HFFc6 (cell line): Measurements from ENCODE around the gene TUBB2B. TPM values are rescaled to one million over a fixed set of nuclear protein-coding genes. Genes with fewer than 3 reads are reported as not detected.

Experiments used
- DNase-seq: peaks from one replicate; pipeline ENCODE4 v3.0.0-alpha.2; 2018
- H3K27ac Mint-ChIP-seq: 2 replicates; pipeline ENCODE4 v1.8.0; 2020; ENCODE audit warnings: mild to moderate bottlenecking, mixed read lengths
- H3K27me3 Mint-ChIP-seq: 2 replicates; pipeline ENCODE4 v1.8.0; 2021; ENCODE audit warnings: mild to moderate bottlenecking, moderate library complexity, mixed read lengths; ENCODE audit not compliant: insufficient read depth
- H3K36me3 Mint-ChIP-seq: 2 replicates; pipeline ENCODE4 v1.8.0; 2021; ENCODE audit warnings: low read depth, mixed read lengths
- H3K4me1 Mint-ChIP-seq: 2 replicates; pipeline ENCODE4 v1.8.0; 2020; ENCODE audit warnings: low read depth, mixed read lengths
- H3K4me3 Mint-ChIP-seq: 2 replicates; pipeline ENCODE4 v1.8.0; 2020; ENCODE audit warnings: mild to moderate bottlenecking, moderate library complexity, mixed read lengths
- H3K9me3 Mint-ChIP-seq: 2 replicates; pipeline ENCODE4 v1.8.0; 2020; ENCODE audit warnings: mild to moderate bottlenecking, mixed read lengths
- CTCF ChIP-seq: fragments of 200-600 bp; sonication (generic); IDR thresholded peaks from 2 replicates; pipeline ENCODE4 v1.5.0; 2021; ENCODE audit warnings: antibody characterized with exemption, mild to moderate bottlenecking
- long read RNA-seq: library from polyadenylated mRNA; unstranded; transcript quantifications from one replicate; pipeline ENCODE4 v2.0.0, GENCODE V29; 2019
- total RNA-seq, 6 experiments: library from RNA; stranded (reverse); fragmentation: NEBNext Ultra II Directional; extraction: Animal tissue kit (Norgen Biotek cat#: 25700); gene quantifications; 2 replicates in 1 of 6; 3 replicates in 5 of 6; pipeline ENCODE4 v1.2.3, GENCODE V29; 2021

Gene TUBB2B
- 1 to 10 TPM in 3 of 6 experiments, under 1 TPM in 3; 0.14 to 1.3 (median 0.90) TPM for total RNA-seq
- long read RNA-seq, partial matches to known transcripts: 0 of 1 reads
- long read RNA-seq, other reads (novel, unspliced or antisense): 0 of 1 reads

DNA sequence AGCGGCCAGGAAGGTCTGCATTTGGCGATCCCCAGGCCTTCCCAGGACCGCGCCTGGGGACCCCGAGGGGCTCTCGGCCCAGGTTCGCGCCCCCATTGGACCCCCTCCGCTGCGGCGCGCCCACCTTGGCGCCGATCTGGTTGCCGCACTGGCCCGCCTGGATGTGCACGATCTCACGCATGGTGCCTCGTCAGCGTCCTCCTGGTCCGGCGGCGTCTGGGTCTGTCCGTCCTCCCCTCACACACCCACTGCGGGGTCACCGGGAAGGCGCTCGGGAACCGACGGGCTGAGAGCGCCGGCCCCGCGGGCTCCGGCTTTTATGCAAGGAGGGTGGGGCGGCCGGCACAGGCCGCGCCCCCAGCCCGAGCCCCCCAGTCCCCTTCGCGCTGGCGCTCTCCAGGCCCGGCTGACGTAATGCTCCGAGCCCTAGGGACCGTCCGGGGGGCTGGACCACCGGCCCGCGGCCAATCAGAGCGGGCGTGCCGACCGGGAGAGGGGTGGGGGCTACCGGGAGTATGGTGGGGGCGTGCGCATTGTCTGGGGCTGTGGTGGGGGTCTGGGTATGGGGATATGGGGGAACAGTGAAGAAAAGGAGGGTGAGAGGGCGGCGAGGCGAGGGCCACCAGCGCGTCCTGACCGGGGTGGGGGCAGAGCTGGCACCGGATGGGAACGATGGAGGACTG lies at the start of gene TUBB2B:
Gene TUBB2B, minus strand, starts transcription at position 291 of the 683 bp plus-strand sequence. Its CDS starts 110 bp downstream, at position 181.
- peak within 1 kb of the TSS; percentile 66 for H3K4me3 Mint-ChIP-seq
- no peaks in the 10 kb centered on the region for H3K36me3 Mint-ChIP-seq
- TF ChIP-seq CTCF: no peak
- H3K9me3 Mint-ChIP-seq: no peaks in the 10 kb centered on the region
- no peak for DNase-seq
- H3K27ac Mint-ChIP-seq: no peak within 1 kb of the TSS
- peaks cover 45% of the 10 kb centered on the region for H3K27me3 Mint-ChIP-seq
- peaks cover 36% of the 10 kb centered on the region for H3K4me1 Mint-ChIP-seq

DNA sequence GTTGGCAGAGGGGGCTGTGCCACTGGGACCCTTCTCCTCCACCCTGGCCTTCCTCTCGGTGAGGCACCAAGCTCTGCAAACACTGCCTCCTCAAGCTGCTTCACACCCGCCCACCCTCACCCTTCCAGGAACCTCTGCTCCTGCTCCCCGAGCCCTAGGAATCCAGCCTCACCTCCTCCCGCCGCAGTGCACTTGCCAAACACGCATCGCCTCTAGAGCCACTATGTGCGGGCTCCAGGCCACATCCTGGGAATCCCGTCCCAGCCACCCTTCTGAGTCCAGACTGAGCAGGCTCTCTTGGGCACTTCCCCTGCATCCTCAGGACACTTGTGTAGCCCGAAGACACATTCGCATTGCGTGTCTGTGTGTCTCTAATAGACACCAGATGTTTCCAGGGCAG lies 49.8 kb upstream of the TUBB2B start:
- no peaks in the 10 kb centered on the region for H3K27me3 Mint-ChIP-seq
- peaks cover 21% of the 10 kb centered on the region for H3K4me1 Mint-ChIP-seq
- H3K4me3 Mint-ChIP-seq: no peak overlapping the region
- no peak overlapping the region for H3K27ac Mint-ChIP-seq
- no peaks in the 10 kb centered on the region for H3K36me3 Mint-ChIP-seq
- DNase-seq: no peak
- no peak for TF ChIP-seq CTCF
- H3K9me3 Mint-ChIP-seq: no peaks in the 10 kb centered on the region

DNA sequence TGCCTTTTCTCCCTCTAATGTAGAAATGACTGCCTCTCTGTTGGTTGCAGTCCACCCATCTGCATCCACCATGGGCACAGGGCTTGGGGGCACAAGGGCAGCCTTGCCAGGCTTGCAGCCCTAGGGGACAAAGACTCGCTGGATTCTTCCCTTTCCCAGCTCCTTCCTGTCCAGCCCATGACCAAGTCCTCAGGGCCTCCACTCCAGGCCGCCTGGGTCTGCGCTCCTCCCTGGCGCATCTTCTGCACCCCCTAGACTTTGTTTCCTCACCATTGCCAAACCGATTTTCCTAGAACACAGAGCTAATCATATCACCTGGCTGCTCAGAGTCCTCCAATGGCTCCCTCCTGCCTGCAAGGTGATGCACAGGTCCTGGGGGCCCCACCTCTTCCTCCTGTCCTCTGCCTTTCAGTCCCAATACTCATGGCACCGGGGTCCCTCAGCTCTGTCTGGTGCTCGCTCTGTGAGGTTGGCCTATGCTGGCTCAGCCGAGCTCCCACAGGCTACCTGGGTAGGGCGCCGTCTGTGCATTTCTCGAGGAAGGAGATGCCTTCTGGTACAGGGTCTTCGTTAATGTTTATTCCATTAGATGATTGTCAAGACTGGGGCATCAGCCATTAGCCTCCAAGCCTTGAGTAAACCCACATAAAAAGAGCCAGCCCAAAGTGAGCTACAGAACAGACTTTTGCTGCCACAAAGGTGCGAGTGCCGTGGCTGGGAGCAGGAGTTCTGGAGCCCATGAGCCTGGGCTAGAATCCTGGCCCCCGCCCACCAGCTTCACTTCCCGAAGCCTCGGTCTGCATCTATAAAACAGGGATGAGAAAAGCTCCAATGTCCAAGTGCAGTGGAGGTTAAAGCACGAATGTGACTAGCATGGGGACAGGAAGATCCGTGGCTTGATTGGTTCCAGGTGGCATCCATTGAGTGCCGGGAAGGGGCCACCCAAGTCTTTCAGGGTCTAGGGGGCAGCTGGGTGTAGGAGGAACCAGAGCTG lies 49.0 kb upstream of the TUBB2B start:
- Mint-ChIP-seq H3K36me3 (0 out of 2 replicates have a peak, but pooled peaks cover 5% of the 10 kb centered on the region), H3K27me3 (no peaks in the 10 kb centered on the region), H3K4me1 (peaks cover 13% of the 10 kb centered on the region), H3K4me3 (no peak overlapping the region), H3K27ac (no peak overlapping the region), H3K9me3 (no peaks in the 10 kb centered on the region)
- no peak for TF ChIP-seq CTCF
- DNase-seq: no peak

DNA sequence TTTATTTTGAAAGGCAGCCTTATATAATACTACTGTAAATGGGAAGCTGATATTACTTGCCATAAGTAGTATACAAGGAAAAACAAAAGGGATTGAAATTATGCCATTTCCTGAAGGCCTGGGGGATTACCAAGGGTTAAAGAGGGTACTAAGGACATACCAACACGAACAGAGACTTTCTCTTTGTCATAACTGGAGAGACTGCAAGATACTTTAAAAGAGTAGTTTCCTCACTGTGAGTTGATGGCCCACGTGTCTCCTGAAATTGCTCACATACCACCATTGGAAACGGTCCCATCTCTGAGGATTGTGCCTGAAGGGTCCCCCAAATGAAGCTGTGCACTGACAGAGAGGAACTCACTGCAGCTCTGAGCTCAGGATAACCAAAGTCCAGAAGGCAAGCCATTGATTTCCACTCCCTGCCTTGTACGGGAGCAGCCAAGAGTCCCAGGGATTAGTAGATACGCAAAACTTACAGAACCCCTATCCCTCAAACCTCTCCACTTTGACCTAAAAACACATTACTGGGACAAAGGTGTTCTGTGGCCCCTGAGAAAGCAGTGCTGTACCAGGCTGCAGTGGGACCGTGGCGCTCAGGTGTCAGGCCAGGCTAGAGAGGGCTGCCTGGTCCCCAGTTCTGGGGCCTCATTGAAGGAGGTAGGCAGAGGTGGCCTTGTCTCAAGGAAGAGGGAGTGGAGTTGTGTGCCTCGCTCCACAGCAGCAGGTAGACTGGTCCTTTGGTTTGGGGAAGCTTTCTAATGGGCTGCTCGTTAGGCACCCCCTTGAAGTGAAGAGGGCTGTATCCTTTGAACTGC lies 46.5 kb upstream of the TUBB2B start:
- DNase-seq: no peak
- Mint-ChIP-seq H3K4me3 (no peak overlapping the region), H3K27me3 (no peaks in the 10 kb centered on the region), H3K9me3 (no peaks in the 10 kb centered on the region), H3K36me3 (peaks cover 13% of the 10 kb centered on the region), H3K27ac (no peak overlapping the region), H3K4me1 (no peaks in the 10 kb centered on the region)
- no peak for TF ChIP-seq CTCF
